SH-SY5Y (cell line): ENCODE measurements around the gene AATK.

Experiments
- GATA2 ChIP-seq: IDR thresholded peaks from 2 replicates; pipeline ENCODE4 v1.6.1; 2011; ENCODE audit warnings: mild to moderate bottlenecking, low read depth, low read length
- GATA3 ChIP-seq: IDR thresholded peaks from 2 replicates; pipeline ENCODE4 v1.6.1; 2011; ENCODE audit warnings: low read depth, mild to moderate bottlenecking, low read length, moderate library complexity

DNA sequence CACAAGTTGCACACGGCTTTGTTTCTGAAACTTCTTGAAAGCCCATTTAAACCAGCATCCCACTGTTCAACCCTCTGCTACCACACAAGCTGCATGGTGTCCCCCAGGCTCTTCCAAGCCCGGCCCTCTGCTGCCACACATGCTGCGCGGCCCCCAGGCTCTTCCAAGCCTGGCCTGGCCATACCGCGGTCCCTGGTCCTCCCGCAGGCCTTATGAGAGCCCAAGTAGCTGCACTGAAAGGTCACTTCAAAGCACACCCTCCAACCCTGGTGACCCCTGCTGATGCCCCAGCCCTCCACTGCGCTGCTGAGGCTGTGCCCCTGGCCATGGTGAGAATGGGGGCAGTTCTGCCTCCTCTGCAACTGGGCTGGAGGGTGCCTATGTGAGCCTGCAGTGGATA is 26.6 kb downstream of the AATK start:
- TF ChIP-seq GATA2 (no peak), GATA3 (no peak)
